Tibial nerve (tissue), 4 donors: Measurements from ENCODE around the gene SIRT3. TPM values are rescaled to one million over a fixed set of nuclear protein-coding genes. Genes with fewer than 3 reads are reported as not detected.
A peak's percentile ranks its signal among the peaks of the same experiment; 100 is the strongest.

Experiments used
- DNase-seq, 2 donors: peaks; one replicate each; pipeline ENCODE4 v3.0.0-alpha.2; 2019; ENCODE audit warnings: low spot score in 2 of 2
- H3K27ac ChIP-seq, 4 donors: fragments of 200-600 bp; sonication (generic) in 3 of 4; one replicate each; pipeline ENCODE4 v1.5.1; 2017 to 2019; ENCODE audit warnings: mild to moderate bottlenecking in 1 of 4
- H3K27me3 ChIP-seq, 2 donors: fragments of 200-600 bp; sonication (generic) in 1 of 2; one replicate each; pipeline versions ENCODE4 v1.5.1 to v1.6.0; 2017 to 2019
- H3K36me3 ChIP-seq, 3 donors: fragments of 200-600 bp; sonication (generic); one replicate each; pipeline ENCODE4 v1.5.1; 2018 to 2019
- H3K4me1 ChIP-seq, 4 donors: fragments of 200-600 bp; sonication (generic) in 3 of 4; one replicate each; pipeline ENCODE4 v1.5.1; 2017 to 2019
- H3K4me3 ChIP-seq, 4 donors: fragments of 200-600 bp; sonication (generic) in 3 of 4; one replicate each; pipeline ENCODE4 v1.5.1; 2017 to 2019; ENCODE audit warnings: mild to moderate bottlenecking in 1 of 4, moderate library complexity in 1 of 4
- H3K9me3 ChIP-seq, 4 donors: fragments of 200-600 bp; sonication (generic) in 3 of 4; one replicate each; pipeline ENCODE4 v1.5.1; 2017 to 2019
- CTCF ChIP-seq, 5 experiments: fragments of 200-600 bp in 3 of 5; fragments of 450-650 bp in 2 of 5; sonication (generic) in 3 of 5; IDR thresholded peaks; one replicate each; pipeline ENCODE4 v1.5.1; 2016 to 2019; ENCODE audit warnings: antibody characterized with exemption in 5 of 5, mild to moderate bottlenecking in 3 of 5, moderate library complexity in 2 of 5
- EP300 ChIP-seq, 2 donors: sonication (generic); formaldehyde crosslinking; IDR thresholded peaks; one replicate each; pipeline ENCODE4 v1.6.1; 2017; ENCODE audit warnings: antibody characterized with exemption in 2 of 2, mild to moderate bottlenecking in 1 of 2
- POLR2A ChIP-seq, 2 donors: fragments of 450-650 bp; IDR thresholded peaks; one replicate each; pipeline ENCODE4 v1.6.1; 2017; ENCODE audit warnings: antibody characterized with exemption in 2 of 2, mild to moderate bottlenecking in 2 of 2, moderate library complexity in 2 of 2
- WGBS, 2 donors: methylation state at CpG; one replicate each; pipeline ENCODE4 v1.1.5; 2018; 5-methylcytosine and 5-hydroxymethylcytosine counted together
- total RNA-seq, 4 donors: library from RNA; depleted of rRNA; stranded (reverse); fragments of >200 nt; gene quantifications; one replicate each; pipeline ENCODE4 v1.1.0, GENCODE V29; 2016

Gene SIRT3
- total RNA-seq, 4 donors from 2014 or later, result 14.9 to 23.4 (median 17.5) TPM

- Histone ChIP-seq H3K4me3 (peak overlapping the region in 1 of 4 donors; percentile 80), H3K27me3 (no peaks in the 10 kb centered on the region), H3K36me3 (peaks cover 0 to 60% (median 3%) of the 10 kb centered on the region in 3 donors), H3K4me1 (peaks cover 14 to 61% (median 27%) of the 10 kb centered on the region in 4 donors), H3K9me3 (no peaks in the 10 kb centered on the region), H3K27ac (peak overlapping the region in 1 of 4 donors; percentile 98)
- no peak for TF ChIP-seq EP300 (IDR thresholded peaks at IDR 0.05)
- no peak for TF ChIP-seq CTCF (IDR thresholded peaks at IDR 0.05)
- TF ChIP-seq POLR2A (IDR thresholded peaks at IDR 0.05), result no peak
- WGBS, 2 donors, result 84 to 94% methylated on average over 11 to 16 of the region's 16 CpGs
- no peak for DNase-seq
Measured at GRCh38 chr11:205221-206001, 30.7 kb downstream of the SIRT3 start.

GRCh38 chr11:204587-205109 is 31.5 kb downstream of the SIRT3 start:
- DNase-seq, result no peak
- peaks cover 0 to 60% (median 3%) of the 10 kb centered on the region in 3 donors for H3K36me3 ChIP-seq
- H3K4me3 ChIP-seq, result no peak overlapping the region
- no peak overlapping the region for H3K27ac ChIP-seq
- H3K4me1 ChIP-seq, result peaks cover 8 to 54% (median 21%) of the 10 kb centered on the region in 4 donors
- WGBS, 2 donors, result 78 to 80% methylated on average over 10 to 12 of the region's 12 CpGs
- TF ChIP-seq POLR2A (IDR thresholded peaks at IDR 0.05), result no peak
- TF ChIP-seq EP300 (IDR thresholded peaks at IDR 0.05), result no peak
- no peak for TF ChIP-seq CTCF (IDR thresholded peaks at IDR 0.05)
- no peaks in the 10 kb centered on the region for H3K9me3 ChIP-seq
- no peaks in the 10 kb centered on the region for H3K27me3 ChIP-seq

- 90 to 98% methylated on average over 4 of the region's 4 CpGs for WGBS, 2 donors
- H3K36me3 ChIP-seq, result peaks cover 0 to 59% (median 3%) of the 10 kb centered on the region in 3 donors
- no peak overlapping the region for H3K4me3 ChIP-seq
- no peaks in the 10 kb centered on the region for H3K9me3 ChIP-seq
- H3K4me1 ChIP-seq, result peaks cover 3 to 48% (median 15%) of the 10 kb centered on the region in 4 donors
- no peaks in the 10 kb centered on the region for H3K27me3 ChIP-seq
- H3K27ac ChIP-seq, result no peak overlapping the region
- no peak for DNase-seq
- TF ChIP-seq EP300 (IDR thresholded peaks at IDR 0.05) (no peak), CTCF (IDR thresholded peaks at IDR 0.05) (no peak), POLR2A (IDR thresholded peaks at IDR 0.05) (no peak)
Measured at GRCh38 chr11:203945-204586, 32.1 kb downstream of the SIRT3 start.

DNA sequence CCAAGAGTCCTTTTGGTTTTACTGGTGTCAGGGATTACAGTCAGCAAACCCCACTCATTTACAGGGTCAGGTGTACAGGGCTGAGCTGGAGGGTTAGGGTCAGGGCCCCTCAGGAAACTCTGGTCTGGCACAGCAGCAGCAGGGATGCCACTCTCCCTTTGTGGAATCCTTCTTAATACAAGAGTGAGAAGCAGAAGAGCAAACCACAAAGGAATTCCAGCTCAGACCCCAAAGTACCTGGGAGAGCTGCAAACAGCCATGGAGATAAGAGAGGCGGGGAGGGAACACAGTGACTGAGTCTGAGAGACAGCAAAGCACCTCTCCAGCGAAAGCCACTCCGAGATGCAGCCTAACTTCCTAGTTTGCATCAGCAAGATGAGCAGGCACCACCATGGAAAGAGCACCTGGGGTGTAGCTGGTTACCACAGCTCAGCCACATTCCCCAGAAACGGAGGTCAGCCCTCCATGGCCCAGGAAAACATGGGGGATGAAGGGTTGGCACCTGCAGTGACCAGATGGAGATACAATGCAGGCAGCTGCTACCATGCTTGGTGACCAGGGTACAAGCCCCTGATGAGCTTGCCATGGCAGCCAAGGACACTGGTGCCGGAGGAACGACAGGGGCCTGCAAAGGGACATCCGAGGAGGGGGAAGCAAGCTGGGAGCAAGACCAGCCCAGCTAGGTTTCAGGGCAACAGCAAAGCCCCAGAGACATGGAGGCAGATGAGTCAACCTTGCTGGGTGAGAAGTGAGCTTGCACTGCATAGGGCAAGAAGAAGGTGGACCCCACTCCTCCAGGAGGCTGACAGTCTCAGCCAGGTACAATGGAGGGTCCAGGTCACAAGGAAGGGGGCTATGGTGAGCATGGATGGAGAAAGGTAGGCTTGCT is 32.8 kb downstream of the SIRT3 start:
- H3K4me3 ChIP-seq, result no peak overlapping the region
- peaks cover 3 to 48% (median 15%) of the 10 kb centered on the region in 4 donors for H3K4me1 ChIP-seq
- H3K9me3 ChIP-seq, result no peaks in the 10 kb centered on the region
- no peak for TF ChIP-seq CTCF (IDR thresholded peaks at IDR 0.05)
- no peak for TF ChIP-seq POLR2A (IDR thresholded peaks at IDR 0.05)
- no peak for TF ChIP-seq EP300 (IDR thresholded peaks at IDR 0.05)
- H3K27ac ChIP-seq, result no peak overlapping the region
- DNase-seq, result no peak
- peaks cover 0 to 59% (median 3%) of the 10 kb centered on the region in 3 donors for H3K36me3 ChIP-seq
- 85 to 89% methylated on average over 7 of the region's 7 CpGs for WGBS, 2 donors
- H3K27me3 ChIP-seq, result no peaks in the 10 kb centered on the region
